Hepatocyte (in vitro differentiated cells): ENCODE data around the gene SCN9A. TPM values are rescaled to one million over a fixed set of nuclear protein-coding genes. Genes with fewer than 3 reads are reported as not detected.

Experiments
- DNase-seq: peaks from one replicate; pipeline ENCODE4 v3.0.0-alpha.2; 2016; ENCODE audit warnings: low spot score
- H2AFZ ChIP-seq: fragments of 200-600 bp; sonication (generic); 2 replicates; pipeline ENCODE4 v1.6.0; 2016; ENCODE audit warnings: antibody characterized with exemption, mild to moderate bottlenecking
- H3K27ac ChIP-seq: fragments of 200-600 bp; sonication (generic); 2 replicates; pipeline ENCODE4 v1.5.1; 2016; ENCODE audit warnings: mild to moderate bottlenecking
- H3K27me3 ChIP-seq: fragments of 200-600 bp; sonication (generic); 2 replicates; pipeline ENCODE4 v1.6.1; 2016
- H3K36me3 ChIP-seq: fragments of 200-600 bp; sonication (generic); replicated peaks from 2 replicates; pipeline ENCODE4 v1.5.1; 2016; ENCODE audit warnings: low read depth; ENCODE audit not compliant: insufficient read depth
- H3K4me1 ChIP-seq: fragments of 200-600 bp; sonication (generic); 2 replicates; pipeline ENCODE4 v1.5.1; 2016; ENCODE audit warnings: mild to moderate bottlenecking, moderate library complexity; ENCODE audit not compliant: insufficient read depth
- H3K4me2 ChIP-seq: fragments of 200-600 bp; sonication (generic); 2 replicates; pipeline ENCODE4 v1.6.0; 2016
- H3K4me3 ChIP-seq: fragments of 200-600 bp; sonication (generic); 2 replicates; pipeline ENCODE4 v1.5.1; 2016; ENCODE audit warnings: mild to moderate bottlenecking
- H3K79me2 ChIP-seq: fragments of 200-600 bp; sonication (generic); 2 replicates; pipeline ENCODE4 v1.6.0; 2017; ENCODE audit warnings: mild to moderate bottlenecking
- H3K9me2 ChIP-seq: fragments of 200-600 bp; sonication (generic); replicated peaks from 2 replicates; pipeline ENCODE4 v1.6.0; 2017; ENCODE audit warnings: mild to moderate bottlenecking; ENCODE audit not compliant: insufficient read depth
- H3K9me3 ChIP-seq: fragments of 200-600 bp; sonication (generic); 2 replicates; pipeline ENCODE4 v1.5.1; 2016; ENCODE audit warnings: low read depth, mild to moderate bottlenecking
- H4K20me1 ChIP-seq: fragments of 200-600 bp; sonication (generic); 2 replicates; pipeline ENCODE4 v1.6.0; 2016; ENCODE audit warnings: mild to moderate bottlenecking; ENCODE audit not compliant: insufficient read depth, poor library complexity, severe bottlenecking
- CTCF ChIP-seq: fragments of 200-600 bp; sonication (generic); IDR thresholded peaks from 2 replicates; pipeline ENCODE4 v1.5.1; 2016; ENCODE audit warnings: antibody characterized with exemption, mild to moderate bottlenecking; ENCODE audit not compliant: poor library complexity
- EZH2 ChIP-seq: fragments of 200-600 bp; sonication (generic); IDR thresholded peaks from 2 replicates; pipeline ENCODE4 v1.6.1; 2016; ENCODE audit warnings: antibody characterized with exemption, mild to moderate bottlenecking, borderline replicate concordance
- EZH2phosphoT487 ChIP-seq: fragments of 200-600 bp; sonication (generic); IDR thresholded peaks from one replicate; pipeline ENCODE4 v1.6.1; 2018; ENCODE audit warnings: antibody characterized with exemption, mild to moderate bottlenecking, low read depth, moderate library complexity; ENCODE audit not compliant: unreplicated experiment, severe bottlenecking
- WGBS: methylation state at CpG from one replicate; pipeline ENCODE4 v1.1.6; 2016; ENCODE audit warnings: low lambda C conversion rate; ENCODE audit errors: missing lambda C conversion rate; 5-methylcytosine and 5-hydroxymethylcytosine counted together
- polyA plus RNA-seq: library from polyadenylated mRNA; unstranded; fragments of >200 nt; fragmentation: Nextera tagmentation; extraction: Ambion mirVana; gene quantifications from 2 replicates; pipeline ENCODE4 v1.2.1, GENCODE V29; 2016
- total RNA-seq: library from RNA; depleted of rRNA; stranded (reverse); fragments of >200 nt; gene quantifications from 2 replicates; pipeline ENCODE4 v1.2.3, GENCODE V29; 2014

SCN9A gene
- total and polyA plus RNA-seq, 2 experiments from 2014 or later, result 5.1 to 11.7 TPM

DNA sequence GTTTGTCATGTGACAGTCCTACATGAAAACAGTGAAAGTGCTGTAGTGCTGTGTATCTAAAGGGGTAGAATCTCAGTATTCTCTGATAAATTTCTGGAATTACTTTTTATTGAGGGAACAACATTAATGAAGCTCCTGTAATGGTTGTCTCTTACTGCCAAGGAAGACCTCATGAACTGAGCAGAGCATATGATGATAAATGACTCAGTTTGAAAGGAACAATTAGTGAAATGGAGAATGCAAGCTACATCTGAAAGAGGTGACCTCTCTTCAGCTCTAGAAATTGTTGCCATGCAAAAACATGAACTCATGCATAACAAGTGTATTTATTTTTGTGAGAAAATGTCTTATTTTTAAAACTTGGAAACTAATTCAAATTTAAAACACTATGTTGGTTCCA is 93.6 kb downstream of the SCN9A start:
- Histone ChIP-seq H3K4me1 (no peaks in the 10 kb centered on the region), H3K4me3 (no peak overlapping the region), H3K79me2 (no peaks in the 10 kb centered on the region), H3K4me2 (no peak overlapping the region), H3K27ac (no peak overlapping the region), H2AFZ (no peak overlapping the region), H3K9me3 (no peaks in the 10 kb centered on the region), H3K9me2 (no peaks in the 10 kb centered on the region), H3K36me3 (no peaks in the 10 kb centered on the region), H3K27me3 (no peaks in the 10 kb centered on the region), H4K20me1 (no peaks in the 10 kb centered on the region)
- TF ChIP-seq CTCF, result no peak
- no peak for TF ChIP-seq EZH2phosphoT487
- no peak for TF ChIP-seq EZH2
- no peak for DNase-seq

DNA sequence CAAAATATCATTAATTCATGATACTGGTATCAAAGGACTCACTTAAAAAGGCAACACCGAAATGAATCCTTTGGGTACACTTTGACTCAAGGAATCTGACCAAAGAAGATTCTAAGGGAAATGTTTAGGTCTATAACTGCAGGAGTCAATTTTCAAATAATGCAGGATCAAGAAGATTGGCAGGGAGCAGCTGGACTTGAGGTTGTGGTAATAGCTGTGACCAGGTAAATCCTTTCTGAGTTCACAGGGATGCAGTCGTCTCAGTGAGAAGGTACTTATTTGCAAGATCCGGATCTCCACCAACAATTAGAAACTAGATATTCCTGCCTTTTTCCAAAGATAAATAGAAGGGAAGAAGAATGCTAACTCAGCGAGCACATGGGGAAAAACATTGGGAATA is 96.9 kb downstream of the SCN9A start:
- Histone ChIP-seq H3K79me2 (no peaks in the 10 kb centered on the region), H3K9me2 (no peaks in the 10 kb centered on the region), H3K36me3 (no peaks in the 10 kb centered on the region), H3K27ac (no peak overlapping the region), H3K27me3 (no peaks in the 10 kb centered on the region), H3K9me3 (no peaks in the 10 kb centered on the region), H3K4me2 (no peak overlapping the region), H3K4me3 (no peak overlapping the region), H4K20me1 (no peaks in the 10 kb centered on the region), H2AFZ (no peak overlapping the region), H3K4me1 (no peaks in the 10 kb centered on the region)
- TF ChIP-seq CTCF, result no peak
- no peak for TF ChIP-seq EZH2
- no peak for TF ChIP-seq EZH2phosphoT487
- WGBS, result 91% methylated on average over 4 of the region's 4 CpGs
- DNase-seq, result no peak

DNA sequence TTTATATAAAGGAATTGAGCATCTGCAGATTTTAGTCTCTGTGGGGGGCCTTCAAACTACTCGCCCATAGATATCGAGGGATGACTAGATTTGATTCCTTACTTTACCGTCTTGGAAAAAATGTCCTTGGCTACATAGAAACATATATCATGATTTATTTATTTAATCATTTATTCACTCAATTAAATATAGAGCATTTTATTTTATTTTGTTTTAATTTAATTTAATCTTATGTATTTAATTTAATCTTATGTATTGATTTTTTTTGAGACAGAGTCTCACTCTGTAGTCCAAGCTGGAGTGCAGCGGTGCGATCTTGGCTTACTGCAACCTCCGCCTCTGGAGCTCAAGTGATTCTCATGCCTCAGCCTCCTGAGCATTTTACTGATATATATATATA is 105.4 kb downstream of the SCN9A start:
- no peaks in the 10 kb centered on the region for H3K4me1 ChIP-seq
- H3K36me3 ChIP-seq, result no peaks in the 10 kb centered on the region
- no peaks in the 10 kb centered on the region for H3K79me2 ChIP-seq
- no peak for DNase-seq
- H3K4me3 ChIP-seq, result no peak overlapping the region
- no peaks in the 10 kb centered on the region for H3K27me3 ChIP-seq
- H3K4me2 ChIP-seq, result no peak overlapping the region
- H4K20me1 ChIP-seq, result no peaks in the 10 kb centered on the region
- H3K9me2 ChIP-seq, result no peaks in the 10 kb centered on the region
- H3K9me3 ChIP-seq, result no peaks in the 10 kb centered on the region
- no peak overlapping the region for H2AFZ ChIP-seq
- TF ChIP-seq CTCF (no peak), EZH2 (no peak), EZH2phosphoT487 (no peak)
- H3K27ac ChIP-seq, result no peak overlapping the region
- WGBS, result 96% methylated on average over 6 of the region's 6 CpGs

DNA sequence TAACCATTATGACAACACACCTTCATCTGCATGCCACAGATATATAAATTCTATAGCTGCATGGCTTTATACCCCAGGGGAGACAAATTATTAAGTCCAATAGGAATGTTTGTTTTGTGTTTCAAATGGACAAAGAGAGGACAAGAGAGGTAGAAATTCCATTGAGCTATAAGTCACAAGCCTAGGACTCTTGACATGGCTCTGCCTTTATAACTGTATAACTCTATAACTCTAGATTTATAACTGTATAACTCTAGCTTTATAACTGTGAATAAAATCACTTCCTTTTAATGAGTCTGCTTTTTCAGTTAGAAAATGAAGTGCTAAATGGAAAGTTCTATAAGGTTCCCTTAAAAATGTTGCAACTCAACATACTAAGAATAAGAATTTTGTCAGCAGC is 106.4 kb downstream of the SCN9A start:
- H3K36me3 ChIP-seq, result no peaks in the 10 kb centered on the region
- no peak overlapping the region for H3K4me2 ChIP-seq
- DNase-seq, result no peak
- TF ChIP-seq CTCF (no peak), EZH2 (no peak), EZH2phosphoT487 (no peak)
- H3K27ac ChIP-seq, result no peak overlapping the region
- no peak overlapping the region for H3K4me3 ChIP-seq
- H4K20me1 ChIP-seq, result no peaks in the 10 kb centered on the region
- no peaks in the 10 kb centered on the region for H3K4me1 ChIP-seq
- no peaks in the 10 kb centered on the region for H3K9me2 ChIP-seq
- H3K9me3 ChIP-seq, result no peaks in the 10 kb centered on the region
- no peaks in the 10 kb centered on the region for H3K79me2 ChIP-seq
- no peak overlapping the region for H2AFZ ChIP-seq
- no peaks in the 10 kb centered on the region for H3K27me3 ChIP-seq
